DMS 273 treated with DMSO at 0.1 percent for 48 hours (cell line): ENCODE results near the gene WDR26.
"Not testable (repeated sequence)": the region's sequence is repeated elsewhere in the genome, so short reads cannot be mapped to it uniquely, and the experiment has no call there.

Source experiments
- DNase-seq: peaks from one replicate; lab custom pipeline; 2025; lab: John Stamatoyannopoulos, UW

The WDR26 gene

DNA sequence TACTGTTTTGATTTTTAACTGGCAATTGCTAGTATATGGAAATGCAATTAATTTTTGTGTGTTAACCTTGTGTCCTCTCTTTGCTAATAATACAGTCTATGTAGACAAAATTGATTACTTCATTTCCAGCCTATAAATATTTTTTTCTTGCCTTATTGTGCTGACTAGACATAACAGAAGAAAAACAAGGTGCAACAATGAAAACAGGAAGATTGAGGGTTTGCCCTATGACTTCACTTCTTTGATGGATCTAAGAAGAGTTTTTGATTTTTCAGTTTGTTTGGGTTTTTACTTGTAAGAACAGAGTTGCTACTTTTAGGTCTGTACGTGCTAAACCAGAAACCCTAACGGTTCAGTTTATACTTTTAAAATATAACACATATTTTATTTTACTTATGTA, 86.5 kb downstream of the WDR26 start:
- DNase-seq: no peak

DNA sequence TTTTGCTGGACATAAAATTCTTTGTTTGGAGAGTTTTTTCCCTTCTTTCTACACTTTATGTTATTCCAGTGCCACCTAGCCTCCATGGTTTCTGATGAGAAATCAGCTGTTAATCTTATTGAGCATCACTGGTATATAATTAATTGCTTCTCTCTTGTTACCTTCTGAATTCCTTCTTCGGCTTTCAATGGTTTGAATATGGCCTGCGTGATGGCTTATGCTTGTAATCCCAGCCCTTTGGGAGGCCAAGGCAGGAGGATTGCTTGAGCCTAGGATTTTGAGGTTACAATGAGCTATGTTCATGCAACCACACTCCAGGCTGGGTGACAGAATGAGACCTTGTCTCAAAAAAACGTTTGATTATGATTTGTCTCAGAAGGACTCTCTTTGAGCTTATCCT, 90.9 kb downstream of the WDR26 start:
- DNase-seq: no peak

DNA sequence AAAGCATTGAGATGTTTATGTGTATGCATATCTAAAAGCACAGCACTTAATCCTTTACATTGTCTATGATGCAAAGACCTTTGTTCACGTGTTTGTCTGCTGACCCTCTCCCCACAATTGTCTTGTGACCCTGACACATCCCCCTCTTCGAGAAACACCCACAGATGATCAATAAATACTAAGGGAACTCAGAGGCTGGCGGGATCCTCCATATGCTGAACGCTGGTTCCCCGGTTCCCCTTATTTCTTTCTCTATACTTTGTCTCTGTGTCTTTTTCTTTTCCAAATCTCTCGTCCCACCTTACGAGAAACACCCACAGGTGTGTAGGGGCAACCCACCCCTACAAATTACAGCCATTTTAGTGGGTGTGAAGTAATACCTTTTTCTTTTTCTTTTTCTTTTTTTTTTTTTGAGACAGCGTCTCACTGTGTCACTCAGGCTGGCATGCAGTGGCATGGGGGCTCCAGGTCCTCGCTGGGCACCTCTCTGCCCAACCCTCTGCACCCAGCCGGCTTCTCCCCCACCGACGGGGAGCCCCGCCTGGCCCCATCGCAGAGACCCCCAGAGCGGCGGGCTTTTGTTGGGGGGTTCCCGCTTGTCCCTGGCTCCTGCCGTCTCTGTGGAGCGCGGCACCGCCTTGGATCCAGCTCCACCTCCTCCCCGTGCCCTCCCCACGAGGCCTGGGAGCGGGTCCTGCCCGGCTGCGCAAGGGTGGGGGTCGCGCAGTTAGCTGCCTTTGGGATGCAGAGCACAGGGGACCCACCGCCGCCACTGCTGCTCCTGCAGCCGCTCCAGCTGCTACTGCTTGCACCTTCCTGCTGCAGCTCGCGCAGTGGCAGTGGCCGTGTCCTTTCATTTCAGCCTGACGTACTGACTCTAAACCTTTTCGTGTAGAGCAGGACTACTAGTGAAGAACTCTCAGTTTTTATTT, 93.9 kb downstream of the WDR26 start:
- not testable (repeated sequence) for DNase-seq

DNA sequence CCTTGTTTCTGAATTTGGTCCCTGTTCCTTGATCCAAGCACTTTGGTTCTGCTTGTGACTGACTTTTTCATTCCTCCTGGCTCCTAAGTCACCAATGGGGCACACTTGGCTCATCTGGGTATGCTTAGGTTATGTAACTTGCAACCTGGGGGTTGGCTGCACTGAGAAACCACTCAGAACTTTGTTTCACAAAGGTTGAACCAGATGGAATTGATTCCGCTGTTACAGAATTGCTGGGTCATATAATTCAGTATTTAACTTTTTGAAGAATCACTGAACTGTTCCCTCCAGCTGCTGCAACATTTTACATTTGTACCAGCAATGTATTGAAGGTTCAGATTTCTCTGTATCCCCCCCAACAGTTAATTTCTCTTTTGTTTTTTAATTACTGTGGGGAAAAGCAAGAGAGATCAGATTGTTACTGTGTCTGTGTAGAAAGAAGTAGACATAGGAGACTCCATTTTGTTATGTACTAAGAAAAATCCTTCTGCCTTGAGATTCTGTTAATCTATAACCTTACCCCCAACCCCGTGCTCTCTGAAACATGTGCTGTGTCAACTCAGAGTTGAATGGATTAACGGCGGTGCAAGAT, 95.1 kb downstream of the WDR26 start:
- no peak for DNase-seq

DNA sequence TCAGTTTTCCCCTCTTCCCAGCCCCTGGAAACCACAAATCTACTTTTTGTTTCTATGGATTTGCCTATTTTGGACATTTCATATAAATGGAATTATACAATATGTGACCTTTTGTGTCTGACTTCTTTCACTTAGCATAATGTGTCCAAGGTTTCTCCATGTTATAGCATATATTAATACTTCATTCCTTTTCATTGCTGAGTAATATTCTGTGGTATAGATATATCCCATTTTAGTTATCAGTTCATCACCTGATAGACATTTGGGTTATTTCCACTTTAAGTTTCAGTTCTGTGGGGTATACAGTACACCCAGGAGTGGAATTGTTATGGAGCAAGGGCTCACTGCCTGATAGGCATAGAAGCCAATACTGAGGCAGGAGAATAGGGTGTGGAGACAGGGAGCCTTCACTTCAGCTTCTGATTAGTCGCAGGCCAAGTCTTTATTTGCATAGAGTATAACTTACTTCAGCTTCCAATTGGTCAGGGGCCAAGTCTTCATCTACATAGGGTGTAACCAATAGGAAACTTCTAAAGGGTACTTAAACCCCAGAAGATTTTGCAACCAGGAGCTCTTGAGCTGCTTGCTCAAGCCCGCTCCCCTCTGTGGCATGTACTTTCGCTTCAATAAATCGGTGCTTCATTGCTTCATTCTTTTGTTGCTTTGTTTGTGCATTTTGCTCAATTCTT, 96.3 kb downstream of the WDR26 start:
- DNase-seq: no peak
